GM19193 (cell line): Measurements from ENCODE around the gene ELMO1.

Experiments
- POLR2A ChIP-seq: IDR thresholded peaks from 4 replicates; pipeline ENCODE4 v1.6.1; 2011; ENCODE audit not compliant: insufficient read depth, insufficient read length; ENCODE audit errors: extremely low read depth

The ELMO1 gene

DNA sequence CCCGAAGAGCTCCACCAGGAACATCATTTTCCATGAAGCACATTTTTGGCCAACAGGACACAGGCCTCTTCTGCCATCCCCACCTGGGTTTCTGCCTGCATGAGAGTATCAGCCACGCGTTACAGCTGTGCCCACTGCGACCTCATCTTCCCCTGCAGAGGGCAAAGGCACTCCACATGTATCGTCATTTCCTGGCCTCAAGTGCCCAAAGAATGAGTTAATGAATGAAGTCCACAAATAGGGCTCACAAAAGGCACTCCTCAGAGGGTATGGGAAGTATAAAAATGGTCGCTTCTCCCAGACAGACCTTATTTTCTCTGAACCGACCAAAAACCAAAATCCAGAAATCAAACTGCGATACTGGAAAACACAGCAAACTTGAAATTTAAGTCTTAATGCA is 18.5 kb downstream of the ELMO1 start:
- TF ChIP-seq POLR2A: no peak

DNA sequence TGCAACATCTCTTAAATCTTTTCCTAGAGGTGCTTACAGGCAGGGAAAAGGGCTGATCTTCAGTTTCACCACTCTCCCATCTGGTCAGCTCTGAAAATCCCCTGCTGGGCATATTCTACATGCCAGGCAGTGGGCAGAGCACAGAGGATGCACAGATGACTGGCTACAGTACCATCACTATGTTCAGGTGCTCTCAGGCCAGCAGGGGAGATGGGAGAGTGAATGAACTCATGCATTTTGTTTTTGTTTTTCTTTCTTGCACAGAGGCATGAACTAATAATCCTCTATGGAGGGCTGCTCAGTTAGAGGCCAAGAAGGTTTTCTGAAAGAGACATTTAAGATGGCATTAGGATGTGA is 19.3 kb downstream of the ELMO1 start:
- no peak for TF ChIP-seq POLR2A

DNA sequence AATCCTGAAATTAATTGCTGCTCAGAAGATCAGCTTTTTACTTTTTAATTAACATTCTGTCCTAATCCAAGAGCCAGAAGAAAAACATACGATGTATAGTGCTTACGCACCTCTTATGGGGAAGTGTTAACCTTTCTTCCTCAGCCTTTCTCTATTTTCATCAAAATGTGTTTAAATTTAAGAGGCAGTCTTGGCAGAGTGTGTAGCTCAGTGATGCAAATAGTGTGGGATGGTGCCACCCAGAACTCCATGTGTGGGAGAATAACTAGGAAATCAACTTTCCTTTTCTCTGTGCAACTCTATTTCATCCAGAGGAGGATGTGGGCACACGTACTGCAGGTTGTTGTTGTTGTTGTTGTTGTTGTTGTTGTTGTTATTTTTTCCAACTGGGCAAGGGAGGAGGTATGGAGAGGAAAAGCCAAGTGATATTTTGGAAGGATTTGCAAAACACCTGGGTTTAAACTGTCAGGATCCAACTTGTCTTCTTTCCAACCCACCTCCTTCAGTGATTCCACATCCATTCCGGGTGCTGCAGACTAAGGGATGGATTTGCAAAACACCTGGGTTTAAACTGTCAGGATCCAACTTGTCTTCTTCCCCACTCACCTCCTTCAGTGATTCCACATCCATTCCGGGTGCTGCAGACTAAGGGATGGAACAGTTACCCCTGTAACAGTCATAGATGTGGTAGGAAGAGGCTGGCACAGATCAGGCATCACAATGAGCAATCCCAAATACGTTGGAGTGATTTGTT is 19.8 kb downstream of the ELMO1 start:
- no peak for TF ChIP-seq POLR2A

DNA sequence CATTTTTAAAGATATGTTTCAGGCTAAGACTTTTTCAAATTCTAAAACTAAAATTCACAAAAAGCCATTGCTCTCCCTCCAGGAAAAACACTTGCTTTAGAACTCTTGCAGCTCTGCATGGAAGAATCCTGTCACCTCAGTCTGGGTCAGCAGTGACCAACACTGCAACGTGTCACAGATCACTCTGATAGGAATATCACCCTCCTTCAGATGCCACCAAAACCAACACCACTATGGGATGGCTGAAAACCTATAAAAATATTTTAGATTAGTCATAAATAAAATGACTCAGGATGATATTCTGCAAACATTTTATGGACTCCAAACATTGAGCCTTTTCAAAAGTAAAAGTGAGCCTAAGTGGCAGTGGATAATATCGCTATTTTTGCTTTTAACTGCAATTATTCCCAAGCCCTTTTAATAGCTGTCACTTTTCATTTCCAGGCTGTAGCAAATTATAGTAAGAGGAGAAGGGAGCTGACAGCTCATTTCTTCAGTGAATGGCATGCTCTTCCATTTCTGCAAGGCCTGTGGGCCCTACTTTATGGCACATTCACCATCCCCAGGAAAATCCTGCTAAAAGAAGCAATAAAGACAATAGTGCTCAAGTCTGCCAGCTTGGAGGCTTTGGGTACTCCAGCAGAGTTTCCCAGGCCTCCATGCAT is 21.3 kb downstream of the ELMO1 start:
- TF ChIP-seq POLR2A: no peak

DNA sequence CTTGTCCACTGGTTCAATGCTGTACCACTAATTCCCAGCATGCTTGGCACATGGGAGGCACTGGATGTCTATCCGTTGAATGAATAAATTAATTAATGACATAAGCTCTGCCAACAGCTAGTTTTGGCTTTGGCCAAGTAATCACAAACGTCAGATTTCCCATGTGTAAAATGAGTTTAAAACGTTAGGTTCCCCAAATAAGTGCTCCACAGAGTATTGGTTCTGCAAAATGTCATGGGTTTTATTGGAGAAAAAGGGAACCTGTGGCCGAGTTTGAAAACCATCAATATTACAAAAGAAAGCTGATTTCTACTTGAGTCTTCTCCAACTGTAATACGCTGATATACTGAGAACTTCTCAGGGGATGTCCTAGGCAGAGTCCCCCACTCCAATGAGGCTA is 23.2 kb downstream of the ELMO1 start:
- TF ChIP-seq POLR2A: no peak

DNA sequence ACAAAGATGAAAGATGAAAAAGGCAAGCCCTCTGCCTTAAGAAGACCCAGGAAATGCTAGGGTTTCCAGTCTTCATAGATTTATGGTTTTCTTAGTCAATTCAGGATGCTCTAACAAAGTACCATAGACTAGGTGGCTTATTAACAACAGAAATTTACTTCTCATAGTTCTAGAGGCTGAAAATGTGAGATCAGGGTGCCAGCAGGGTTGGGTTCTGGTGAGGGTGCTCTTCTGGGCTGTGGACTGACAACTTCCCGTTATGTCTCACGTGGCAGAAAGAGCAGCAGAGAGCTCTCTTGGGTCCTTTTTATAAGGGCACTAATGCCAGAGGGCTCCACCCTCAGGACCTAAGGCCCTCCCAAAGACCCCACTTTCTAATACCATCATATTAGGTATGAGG is 23.7 kb downstream of the ELMO1 start:
- no peak for TF ChIP-seq POLR2A

DNA sequence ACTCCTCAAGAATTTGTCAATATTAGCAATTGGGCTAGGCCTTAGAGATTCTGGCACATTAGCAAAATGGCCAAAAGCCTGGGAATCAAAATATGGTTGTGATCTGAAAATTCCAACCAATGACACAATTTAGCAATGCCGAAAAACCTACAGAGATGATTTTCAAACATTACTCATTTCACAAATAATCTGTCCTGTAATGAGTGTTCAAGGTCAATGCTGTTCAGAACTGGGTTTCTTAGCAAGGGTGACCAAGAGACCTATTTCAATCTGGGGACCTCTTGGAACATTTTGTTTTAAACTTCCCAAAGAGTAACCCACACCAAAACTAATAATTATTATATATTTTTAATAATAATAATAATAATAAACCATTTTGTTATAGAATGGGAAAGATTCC is 24.1 kb downstream of the ELMO1 start:
- no peak for TF ChIP-seq POLR2A

DNA sequence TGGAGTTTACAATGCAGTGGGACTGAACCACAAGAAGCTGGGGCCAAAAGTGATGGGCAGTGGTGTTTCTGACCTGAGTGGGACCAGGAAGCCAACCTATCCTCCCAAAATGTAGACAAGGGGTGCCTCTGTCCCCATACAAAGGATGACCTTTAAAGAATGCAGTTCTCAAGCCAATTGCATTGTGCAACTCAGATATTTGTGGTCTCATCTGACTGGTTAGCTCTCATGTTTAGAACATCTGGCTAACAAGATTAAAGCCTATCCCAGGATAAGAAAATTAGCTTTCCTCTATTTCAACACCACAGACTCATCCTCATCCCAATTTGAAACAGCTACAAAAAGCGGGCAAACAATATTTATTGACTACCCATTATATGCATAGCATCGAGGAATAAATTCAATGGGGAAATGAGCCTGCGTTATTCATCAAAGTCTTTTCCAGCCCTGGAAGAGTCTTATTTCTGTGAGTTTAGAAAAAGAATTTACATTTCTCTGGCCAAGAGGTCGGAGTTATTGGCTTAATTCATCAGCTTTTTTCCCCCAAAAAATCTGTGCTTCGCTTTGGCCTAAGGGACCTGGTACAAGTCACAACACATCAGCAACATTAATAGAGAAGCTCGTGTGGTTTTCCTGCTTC is 26.7 kb downstream of the ELMO1 start:
- TF ChIP-seq POLR2A: no peak

DNA sequence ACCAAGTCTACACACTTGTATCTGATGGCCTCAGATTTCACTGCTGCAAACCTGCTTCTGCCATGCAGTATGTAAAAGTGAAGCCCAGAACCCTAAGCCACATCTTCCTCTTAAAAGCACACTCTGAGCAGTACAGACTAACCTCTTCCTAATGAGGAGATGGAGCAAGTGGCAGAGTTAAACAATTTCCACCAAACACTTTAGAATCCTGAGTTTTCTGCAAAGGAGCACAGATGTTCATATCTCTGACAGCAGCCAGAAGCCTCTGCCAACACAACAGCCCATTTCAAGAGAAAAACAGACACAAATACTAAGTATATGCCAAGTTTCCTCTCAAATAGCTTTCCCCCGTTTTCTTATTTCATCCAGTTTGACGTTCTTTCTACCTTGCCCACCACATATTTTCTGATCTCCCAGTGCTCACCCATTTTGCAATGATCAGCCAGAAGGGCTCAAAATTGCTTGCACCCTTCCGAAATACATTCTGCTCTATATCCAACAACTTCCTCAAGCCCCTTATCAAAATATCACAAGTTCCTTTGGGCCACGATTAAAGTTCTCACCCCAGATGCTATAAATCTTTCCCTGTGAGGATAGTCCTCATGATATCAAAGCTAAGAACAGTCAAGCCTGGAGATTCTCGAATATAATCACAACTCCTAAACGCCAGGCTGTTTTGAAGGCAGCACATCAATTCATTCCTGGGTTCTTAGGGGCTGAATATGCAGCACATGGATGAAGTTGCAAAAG is 27.5 kb downstream of the ELMO1 start:
- TF ChIP-seq POLR2A: no peak

DNA sequence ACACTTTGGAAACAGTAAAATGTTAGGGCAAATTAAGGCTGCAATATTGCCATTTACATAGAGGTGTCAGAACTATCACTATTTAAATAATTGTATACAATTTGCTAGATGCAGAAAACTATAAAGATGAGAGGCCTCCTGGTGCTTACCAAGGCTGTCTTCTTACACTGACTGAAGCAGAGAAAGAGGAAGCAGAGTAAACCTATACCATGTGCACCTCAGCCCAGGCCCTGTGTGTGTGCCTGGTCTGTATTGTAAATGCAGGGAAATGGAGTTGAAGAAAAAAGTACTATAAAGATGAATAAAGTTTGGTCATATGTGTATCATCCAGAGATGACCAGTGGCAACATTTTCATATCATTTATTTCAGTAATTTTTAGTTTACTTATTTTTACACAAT is 29.2 kb downstream of the ELMO1 start:
- no peak for TF ChIP-seq POLR2A

DNA sequence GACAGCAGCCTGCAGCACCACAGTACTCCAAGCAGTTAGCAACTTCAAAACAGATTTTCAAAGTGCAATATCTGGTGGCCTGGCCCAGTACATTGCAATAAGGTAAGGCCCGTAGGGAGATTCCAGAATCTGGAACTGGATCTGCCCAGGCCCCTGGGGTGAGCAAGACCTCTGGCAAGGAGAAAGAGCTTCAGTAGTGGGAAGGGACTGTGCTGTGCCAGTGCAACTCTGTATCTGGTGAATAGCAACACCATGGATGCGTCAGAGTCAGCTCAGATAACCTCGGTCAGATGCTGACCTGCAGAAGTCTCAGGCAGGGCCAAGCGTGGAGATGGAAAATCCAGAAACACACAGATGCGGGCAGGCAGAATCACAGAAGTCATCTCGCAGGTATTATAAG is 30.3 kb downstream of the ELMO1 start:
- TF ChIP-seq POLR2A: no peak

DNA sequence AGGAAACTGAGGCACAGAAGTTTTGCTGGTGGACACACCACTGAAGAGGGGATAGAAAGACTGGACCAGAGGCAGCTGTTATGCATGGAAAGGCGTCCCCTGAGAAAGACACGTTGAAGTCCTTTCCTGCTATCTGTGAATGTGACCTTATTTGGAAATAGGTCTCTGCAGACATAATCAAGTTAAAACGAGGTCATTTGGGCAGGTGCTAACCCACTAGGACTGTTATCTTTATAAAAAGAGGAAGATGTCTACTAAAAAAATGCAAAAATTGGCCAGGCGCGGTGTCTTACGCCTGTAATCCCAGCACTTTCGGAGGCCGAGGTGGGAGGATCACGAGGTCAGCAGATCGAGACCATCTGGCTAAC is 31.6 kb downstream of the ELMO1 start:
- TF ChIP-seq POLR2A: no peak

DNA sequence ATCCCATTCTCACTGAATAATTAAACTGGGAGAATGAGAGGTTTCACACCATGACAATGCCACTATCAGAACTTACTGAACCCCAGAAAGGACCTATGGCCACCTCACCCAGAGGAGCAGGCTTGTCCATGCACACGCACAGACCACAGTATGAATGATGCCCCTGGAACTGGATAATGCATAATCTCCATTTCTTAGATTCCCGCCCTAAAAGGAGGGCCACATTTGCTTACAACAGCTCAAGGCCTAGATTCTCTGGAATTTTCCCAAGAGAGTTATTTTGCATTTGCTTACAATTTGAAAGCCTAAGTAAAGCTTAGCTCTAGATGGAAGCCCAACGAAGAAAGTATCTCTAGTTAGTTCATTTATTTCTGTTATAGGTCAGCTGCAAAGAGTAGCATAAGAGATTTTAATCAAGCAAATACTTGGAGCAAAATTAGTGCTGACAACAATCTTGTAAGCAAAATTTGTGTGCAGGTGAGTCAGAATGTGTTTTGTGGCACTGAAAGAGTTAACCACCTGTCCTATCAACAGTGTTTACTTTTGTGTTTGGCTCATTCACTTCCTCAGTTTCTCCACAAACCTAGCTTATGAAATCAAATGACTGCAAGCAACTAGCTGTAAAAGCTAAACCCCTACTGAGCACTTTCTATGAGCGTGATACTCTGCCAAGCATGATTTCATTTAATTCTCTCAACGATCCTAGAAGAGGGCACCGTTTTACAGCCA is 32.1 kb downstream of the ELMO1 start:
- TF ChIP-seq POLR2A: no peak

DNA sequence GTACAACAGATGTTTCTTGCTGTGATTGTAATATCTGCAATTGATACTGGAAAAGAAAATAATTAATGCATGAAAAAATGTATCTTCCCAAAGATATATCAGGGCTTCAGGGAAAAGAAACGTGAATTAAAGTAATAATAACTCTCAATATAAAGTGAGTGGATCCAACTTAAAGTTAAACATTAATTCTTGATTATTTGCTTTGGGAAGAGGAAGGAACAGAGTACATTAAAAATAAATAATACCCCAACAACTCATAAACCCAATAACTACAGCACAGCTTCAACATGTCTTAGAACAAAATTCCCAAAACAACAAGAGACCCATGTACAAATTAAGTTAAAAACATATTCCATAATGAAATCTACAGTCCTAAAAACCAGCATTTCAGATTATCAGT is 33.0 kb downstream of the ELMO1 start:
- no peak for TF ChIP-seq POLR2A
